IgD-negative memory B cell (primary cell): ENCODE measurements around the gene ERGIC1. TPM values are rescaled to one million over a fixed set of nuclear protein-coding genes. Genes with fewer than 3 reads are reported as not detected.
"Not testable (repeated sequence)": the region's sequence is repeated elsewhere in the genome, so short reads cannot be mapped to it uniquely, and the experiment has no call there.

Experiments used
- H3K27ac Mint-ChIP-seq, 3 donors: one replicate each; pipeline ENCODE4 v1.8.0; 2020 to 2022; ENCODE audit warnings: mild to moderate bottlenecking in 3 of 3, mixed read lengths in 3 of 3, moderate library complexity in 1 of 3
- H3K27me3 Mint-ChIP-seq: one replicate; pipeline ENCODE4 v1.8.0; 2021; ENCODE audit warnings: mixed read lengths
- H3K36me3 Mint-ChIP-seq: one replicate; pipeline ENCODE4 v1.8.0; 2020; ENCODE audit warnings: mild to moderate bottlenecking, mixed read lengths
- H3K4me1 Mint-ChIP-seq, 3 donors: one replicate each; pipeline ENCODE4 v1.8.0; 2020 to 2022; ENCODE audit warnings: mixed read lengths in 3 of 3, mild to moderate bottlenecking in 1 of 3
- H3K4me3 Mint-ChIP-seq, 4 donors: one replicate each; pipeline ENCODE4 v1.8.0; 2020 to 2022; ENCODE audit warnings: mild to moderate bottlenecking in 4 of 4, mixed read lengths in 4 of 4, moderate library complexity in 3 of 4
- H3K9me3 Mint-ChIP-seq, 3 donors: one replicate each; pipeline ENCODE4 v1.8.0; 2020 to 2021; ENCODE audit warnings: mixed read lengths in 3 of 3, mild to moderate bottlenecking in 1 of 3
- polyA plus RNA-seq: library from polyadenylated mRNA; unstranded; fragments of 300-500 nt; fragmentation: Illumina TruSeq; gene quantifications from one replicate; pipeline ENCODE4 v1.2.3, GENCODE V29; 2021

The ERGIC1 gene, protein sequence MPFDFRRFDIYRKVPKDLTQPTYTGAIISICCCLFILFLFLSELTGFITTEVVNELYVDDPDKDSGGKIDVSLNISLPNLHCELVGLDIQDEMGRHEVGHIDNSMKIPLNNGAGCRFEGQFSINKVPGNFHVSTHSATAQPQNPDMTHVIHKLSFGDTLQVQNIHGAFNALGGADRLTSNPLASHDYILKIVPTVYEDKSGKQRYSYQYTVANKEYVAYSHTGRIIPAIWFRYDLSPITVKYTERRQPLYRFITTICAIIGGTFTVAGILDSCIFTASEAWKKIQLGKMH
- polyA plus RNA-seq = 55.8 TPM

DNA sequence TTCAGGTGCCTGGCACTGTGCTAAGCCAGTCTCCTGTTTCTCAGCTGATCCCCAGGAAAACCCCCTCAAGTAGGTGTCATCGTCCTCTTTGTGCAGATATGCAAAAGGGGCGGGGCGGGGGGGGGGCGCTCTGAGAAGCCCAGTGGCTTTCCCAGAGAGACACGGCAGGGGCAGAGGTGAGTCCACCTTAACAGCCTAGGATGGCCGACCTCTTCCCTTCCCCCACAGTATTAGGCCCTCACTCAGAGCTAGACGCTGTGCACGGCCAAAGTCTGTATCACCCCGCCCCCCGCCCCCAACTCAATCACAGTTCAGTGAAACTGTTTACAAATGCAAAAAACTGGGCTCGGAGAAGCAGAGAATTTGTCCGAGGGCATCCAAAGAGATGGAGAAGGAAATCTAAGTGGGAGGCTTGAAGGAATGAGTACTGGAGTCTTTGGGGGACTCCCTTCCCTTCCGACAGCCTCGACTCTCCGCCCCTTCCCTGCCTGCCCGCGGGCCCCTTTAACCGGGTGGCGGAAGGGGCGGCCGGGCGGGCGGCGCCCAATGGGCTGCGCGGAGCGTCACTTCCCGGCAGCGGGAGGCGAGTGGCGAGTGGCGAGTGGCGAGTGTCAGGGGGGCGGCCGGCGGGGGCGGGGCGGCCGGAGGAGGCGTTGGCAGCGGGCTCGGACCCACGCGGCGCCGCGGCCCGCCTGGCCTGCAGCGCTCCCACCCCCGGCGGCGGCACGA, at the start of gene ERGIC1:
Gene ERGIC1 (plus strand): TSS at position 566 of the 729 bp plus-strand sequence. CDS start 163 bp downstream, at position 729.
- Mint-ChIP-seq H3K4me3 (peak within 1 kb of the TSS; percentile 77 to 97 (median 92)), H3K9me3 (no peaks in the 10 kb centered on the region), H3K36me3 (no peaks in the 10 kb centered on the region), H3K4me1 (peaks cover 19 to 35% (median 29%) of the 10 kb centered on the region in 3 donors), H3K27me3 (no peaks in the 10 kb centered on the region), H3K27ac (peak within 1 kb of the TSS; percentile 92 to 98 (median 96))

DNA sequence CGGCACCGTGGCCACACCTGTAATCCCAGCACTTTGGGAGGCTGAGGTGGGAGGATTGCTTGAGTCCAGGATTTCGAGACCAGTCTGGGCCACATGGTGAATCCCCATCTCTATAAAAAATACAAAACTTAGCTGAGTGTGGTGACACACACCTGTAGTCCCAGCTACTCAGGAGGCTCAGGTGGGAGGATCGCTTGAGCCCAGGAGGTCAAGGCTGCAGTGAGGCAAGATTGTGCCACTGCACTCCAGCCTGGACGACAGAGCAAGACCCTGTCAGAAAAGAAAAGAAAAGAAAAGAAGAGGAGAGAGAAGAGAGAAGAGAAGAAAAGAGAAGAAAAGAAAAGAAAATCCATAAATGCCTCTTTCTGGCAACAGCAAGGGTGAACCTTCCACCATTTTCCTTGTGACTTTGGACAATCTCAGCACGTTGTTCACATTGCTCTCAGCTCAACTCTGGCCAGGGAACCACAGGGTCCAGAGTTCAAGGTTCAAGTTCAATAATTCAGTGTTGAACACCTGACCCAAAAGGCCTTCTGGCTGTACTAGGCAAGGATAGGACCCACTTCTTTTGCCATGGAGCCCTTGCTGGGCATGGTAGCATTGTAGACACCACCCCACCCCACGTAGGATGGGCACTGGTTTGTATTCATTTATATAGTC, 48.5 kb upstream of the ERGIC1 start:
- no peaks in the 10 kb centered on the region for H3K9me3 Mint-ChIP-seq
- peak overlapping the region in 1 of 4 donors; percentile 13 for H3K4me3 Mint-ChIP-seq
- H3K27me3 Mint-ChIP-seq = peaks cover 2% of the 10 kb centered on the region
- H3K27ac Mint-ChIP-seq = no peak overlapping the region
- H3K36me3 Mint-ChIP-seq = peaks cover 2% of the 10 kb centered on the region
- H3K4me1 Mint-ChIP-seq = no peaks in the 10 kb centered on the region

DNA sequence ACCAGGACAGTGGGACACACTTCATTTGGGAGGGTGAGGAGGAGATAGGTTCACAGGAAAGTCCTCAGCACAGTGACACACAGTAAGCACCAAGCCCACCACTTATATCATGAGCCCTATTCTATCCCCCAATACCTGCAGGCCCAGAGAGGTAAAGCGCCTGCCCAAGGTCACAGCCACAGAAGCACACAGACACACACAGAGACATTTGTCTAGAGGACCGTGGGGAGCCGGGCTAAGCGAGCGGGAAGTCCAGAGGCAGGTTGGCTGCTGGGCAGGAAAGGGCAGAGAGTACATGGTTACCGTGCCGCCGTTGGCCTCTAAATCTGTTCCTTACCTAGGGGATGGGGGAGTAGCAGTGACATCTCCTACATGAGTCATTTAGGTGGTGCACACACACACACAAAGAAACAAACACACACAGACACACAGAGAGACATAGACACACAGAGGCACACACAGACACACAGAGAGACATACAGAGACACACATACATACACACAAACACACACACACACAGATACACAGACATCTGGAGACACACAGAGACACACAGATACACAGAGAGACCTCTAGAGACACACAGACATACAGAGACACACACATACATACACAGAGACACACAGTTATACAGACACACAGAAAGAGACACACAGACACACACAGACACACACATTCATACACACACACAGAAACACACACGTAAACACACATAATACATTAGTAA, 47.2 kb upstream of the ERGIC1 start:
- Mint-ChIP-seq H3K9me3 (no peaks in the 10 kb centered on the region), H3K27ac (no peak overlapping the region), H3K36me3 (peaks cover 2% of the 10 kb centered on the region), H3K4me3 (no peak overlapping the region), H3K27me3 (peaks cover 2% of the 10 kb centered on the region), H3K4me1 (peaks cover 0 to 3% (median 2%) of the 10 kb centered on the region in 3 donors)

DNA sequence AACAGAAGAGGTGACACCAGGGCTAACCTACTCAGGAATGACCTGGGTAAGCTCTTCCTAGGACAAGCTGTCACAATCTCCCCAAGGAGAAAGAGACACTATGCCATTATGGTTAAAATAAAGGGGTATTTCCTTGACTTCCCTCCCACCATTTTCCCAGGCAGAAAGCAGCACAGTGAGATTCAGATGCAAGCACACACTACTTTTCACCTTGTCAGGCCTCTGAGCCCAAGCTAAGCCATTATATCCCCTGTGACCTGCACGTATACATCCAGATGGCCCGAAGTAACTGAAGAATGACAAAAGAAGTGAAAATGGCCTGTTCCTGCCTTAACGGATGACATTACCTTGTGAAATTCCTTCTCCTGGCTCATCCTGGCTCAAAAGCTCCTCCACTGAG, 46.5 kb upstream of the ERGIC1 start:
- H3K4me1 Mint-ChIP-seq, H3K9me3 Mint-ChIP-seq, H3K4me3 Mint-ChIP-seq, H3K27ac Mint-ChIP-seq, H3K27me3 Mint-ChIP-seq, H3K36me3 Mint-ChIP-seq: not testable (repeated sequence)

DNA sequence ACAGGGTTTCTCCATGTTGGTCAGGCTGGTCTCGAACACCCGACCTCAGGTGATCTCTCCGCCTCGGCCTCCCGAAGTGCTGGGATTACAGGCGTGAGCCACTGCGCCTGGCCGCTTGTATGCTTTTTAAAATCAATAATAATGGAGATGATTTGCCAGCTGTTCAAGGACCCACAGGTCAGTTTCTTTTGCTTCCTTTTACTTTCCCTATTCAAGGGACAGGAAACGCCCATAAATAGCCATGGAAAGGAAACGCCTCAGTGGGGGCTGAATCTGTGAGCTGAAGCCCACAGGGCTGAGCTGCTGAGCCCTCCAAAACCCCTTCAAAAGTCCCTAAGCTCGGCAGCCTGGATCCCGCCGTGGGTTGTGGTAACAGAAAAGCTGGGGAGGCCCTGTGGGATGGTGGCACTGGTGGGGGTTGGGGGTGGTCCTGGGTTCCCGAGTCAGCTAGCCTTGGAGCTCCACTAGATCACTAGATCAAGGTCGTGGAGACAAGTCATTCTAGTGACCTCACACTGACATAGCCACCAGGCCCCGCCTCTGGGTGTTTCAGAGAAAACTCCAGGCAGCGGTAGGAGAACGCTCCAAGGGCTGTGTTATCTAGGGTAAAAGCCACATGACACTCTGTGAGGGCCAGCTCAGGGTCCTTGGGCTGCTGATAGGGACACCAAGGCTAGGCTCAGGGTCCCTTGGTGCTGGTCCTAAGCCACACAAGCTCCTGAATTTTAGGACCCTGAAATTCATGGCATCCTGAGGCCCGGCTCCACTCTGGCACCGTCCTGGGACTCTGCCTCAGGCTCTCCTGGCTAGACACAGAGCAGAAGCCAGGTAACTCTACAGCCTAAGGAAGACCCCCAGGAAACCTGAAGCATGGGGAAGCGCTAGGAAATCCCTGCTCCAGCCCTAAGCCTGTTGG, 45.0 kb upstream of the ERGIC1 start:
- no peaks in the 10 kb centered on the region for H3K9me3 Mint-ChIP-seq
- peaks cover 0 to 3% (median 2%) of the 10 kb centered on the region in 3 donors for H3K4me1 Mint-ChIP-seq
- no peak overlapping the region for H3K27ac Mint-ChIP-seq
- H3K36me3 Mint-ChIP-seq = peaks cover 1% of the 10 kb centered on the region
- peaks cover 2% of the 10 kb centered on the region for H3K27me3 Mint-ChIP-seq
- no peak overlapping the region for H3K4me3 Mint-ChIP-seq

DNA sequence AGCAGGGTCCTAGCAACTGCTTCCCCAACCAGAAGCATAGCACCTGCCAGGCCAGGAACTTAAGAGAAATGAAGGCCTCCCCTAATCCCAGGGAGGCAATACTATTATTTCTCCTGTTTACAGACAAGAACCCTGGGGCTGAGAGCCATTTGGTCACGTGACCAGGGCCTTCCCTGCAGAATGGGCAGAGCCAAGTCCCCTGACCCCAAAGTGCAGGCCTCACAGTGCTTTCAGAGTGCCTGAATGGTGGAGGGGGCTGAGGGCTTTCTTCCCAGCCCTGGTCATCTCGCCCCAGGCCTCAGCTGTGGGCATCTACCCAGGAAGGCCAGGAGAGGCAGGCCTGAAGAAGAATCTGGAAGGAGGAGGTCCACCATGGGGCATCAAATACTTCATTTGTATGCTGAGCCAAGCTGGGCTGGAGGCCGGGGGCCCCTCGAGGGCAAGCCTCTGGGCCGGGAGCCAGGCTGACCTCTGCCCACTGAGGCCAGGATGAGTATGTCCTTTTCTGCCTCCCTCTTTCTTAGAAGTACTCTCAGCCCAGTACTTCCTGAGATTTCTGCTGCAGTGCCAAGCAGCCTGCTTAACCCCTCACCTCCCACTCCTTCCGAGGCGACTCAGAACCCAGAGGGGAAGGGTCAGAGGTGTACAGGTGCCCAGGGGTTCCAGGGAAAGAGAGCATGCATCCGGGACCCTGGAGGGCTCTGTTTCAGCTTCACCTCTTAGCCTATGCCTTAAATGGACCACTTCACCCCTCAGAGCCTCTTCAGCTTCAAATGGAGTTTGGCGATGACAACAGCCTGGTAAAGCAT, 44.2 kb upstream of the ERGIC1 start:
- H3K36me3 Mint-ChIP-seq = peaks cover 1% of the 10 kb centered on the region
- H3K4me1 Mint-ChIP-seq = peaks cover 0 to 3% (median 2%) of the 10 kb centered on the region in 3 donors
- H3K9me3 Mint-ChIP-seq = peaks cover 0 to 2% (median 0%) of the 10 kb centered on the region in 3 donors
- peaks cover 2% of the 10 kb centered on the region for H3K27me3 Mint-ChIP-seq
- no peak overlapping the region for H3K4me3 Mint-ChIP-seq
- no peak overlapping the region for H3K27ac Mint-ChIP-seq

DNA sequence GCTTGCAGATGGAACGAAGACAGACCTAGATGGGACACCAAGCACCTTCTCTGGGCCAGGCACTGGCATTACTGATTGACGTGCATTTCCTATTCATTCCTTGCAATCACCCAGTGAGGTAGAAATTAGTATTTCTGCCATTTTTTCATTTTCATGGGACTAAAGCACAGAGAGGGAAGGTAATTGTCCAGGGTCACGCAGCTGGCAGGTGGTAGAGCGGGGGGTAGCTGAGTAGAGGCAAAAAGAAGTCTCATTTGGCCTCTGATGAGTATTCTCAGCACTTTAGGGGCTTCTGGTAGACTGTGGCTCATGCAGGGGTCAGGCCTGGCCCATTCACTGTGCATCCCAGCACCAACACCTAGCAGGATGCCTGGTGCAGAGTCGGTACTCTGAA, 43.6 kb upstream of the ERGIC1 start:
- H3K36me3 Mint-ChIP-seq = peaks cover 1% of the 10 kb centered on the region
- H3K4me1 Mint-ChIP-seq = peaks cover 0 to 3% (median 2%) of the 10 kb centered on the region in 3 donors
- peaks cover 0 to 2% (median 0%) of the 10 kb centered on the region in 3 donors for H3K9me3 Mint-ChIP-seq
- H3K4me3 Mint-ChIP-seq = no peak overlapping the region
- H3K27ac Mint-ChIP-seq = peak overlapping the region in 1 of 3 donors; percentile 20
- H3K27me3 Mint-ChIP-seq = peaks cover under 1% of the 10 kb centered on the region

DNA sequence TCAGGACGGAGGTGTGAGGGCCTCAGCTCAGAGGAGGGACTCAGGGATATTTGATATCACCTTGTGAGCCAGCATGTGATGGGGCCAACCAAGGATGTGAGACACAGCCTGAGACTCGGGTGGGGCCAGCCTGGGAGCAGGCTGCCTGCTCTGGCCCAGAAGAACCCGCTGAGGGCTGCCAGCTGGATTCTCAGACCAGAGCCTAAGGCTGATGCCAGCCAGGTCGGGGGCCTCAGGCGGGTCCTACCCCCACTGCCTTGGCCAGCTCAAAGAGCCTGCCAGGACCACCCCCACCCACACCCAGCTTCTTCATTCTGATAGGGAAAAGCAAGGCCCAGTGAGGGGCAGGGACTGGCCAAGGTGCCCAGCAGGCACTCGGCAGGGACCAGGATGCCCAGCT, 42.8 kb upstream of the ERGIC1 start:
- peaks cover 1% of the 10 kb centered on the region for H3K36me3 Mint-ChIP-seq
- no peaks in the 10 kb centered on the region for H3K27me3 Mint-ChIP-seq
- peaks cover 0 to 3% (median 2%) of the 10 kb centered on the region in 3 donors for H3K4me1 Mint-ChIP-seq
- peaks cover 0 to 2% (median 0%) of the 10 kb centered on the region in 3 donors for H3K9me3 Mint-ChIP-seq
- H3K27ac Mint-ChIP-seq = no peak overlapping the region
- H3K4me3 Mint-ChIP-seq = no peak overlapping the region

DNA sequence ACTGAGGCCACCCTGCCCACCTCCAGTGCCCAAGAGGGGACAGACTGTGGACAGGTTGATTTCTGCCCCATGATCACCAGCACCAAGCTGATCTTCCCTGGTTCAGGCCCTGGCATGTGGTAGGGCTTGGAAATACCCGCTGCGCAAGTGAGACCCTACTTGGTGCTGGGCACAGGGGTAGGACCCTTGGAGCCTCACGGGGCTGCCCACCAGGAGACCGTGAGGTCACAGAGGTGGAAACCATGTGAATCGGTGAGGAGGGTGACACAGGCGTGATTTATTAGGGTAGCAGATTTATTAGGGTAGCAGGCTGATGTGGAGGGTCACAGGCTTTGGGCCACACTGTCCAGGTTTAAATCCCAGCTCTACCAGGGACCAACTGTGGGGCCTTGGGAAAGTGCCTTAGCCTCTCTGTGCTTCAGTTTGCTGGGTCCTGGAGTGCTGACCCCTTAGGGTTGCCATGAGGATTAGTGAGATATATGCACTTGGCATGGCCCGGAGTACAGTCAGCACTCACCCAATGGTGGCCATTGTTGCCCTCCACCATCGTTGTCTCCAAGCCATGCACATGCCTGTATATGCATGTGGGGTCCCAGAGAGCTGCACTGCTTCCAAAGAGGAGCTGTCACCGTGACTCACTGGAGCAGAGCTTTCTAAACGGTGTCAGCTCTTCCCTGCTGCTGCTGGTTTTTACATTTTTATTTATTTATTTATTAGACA, 42.2 kb upstream of the ERGIC1 start:
- Mint-ChIP-seq H3K27me3 (no peaks in the 10 kb centered on the region), H3K4me1 (peaks cover 0 to 3% (median 2%) of the 10 kb centered on the region in 3 donors), H3K36me3 (peaks cover 1% of the 10 kb centered on the region), H3K27ac (no peak overlapping the region), H3K9me3 (peaks cover 0 to 2% (median 0%) of the 10 kb centered on the region in 3 donors), H3K4me3 (no peak overlapping the region)

DNA sequence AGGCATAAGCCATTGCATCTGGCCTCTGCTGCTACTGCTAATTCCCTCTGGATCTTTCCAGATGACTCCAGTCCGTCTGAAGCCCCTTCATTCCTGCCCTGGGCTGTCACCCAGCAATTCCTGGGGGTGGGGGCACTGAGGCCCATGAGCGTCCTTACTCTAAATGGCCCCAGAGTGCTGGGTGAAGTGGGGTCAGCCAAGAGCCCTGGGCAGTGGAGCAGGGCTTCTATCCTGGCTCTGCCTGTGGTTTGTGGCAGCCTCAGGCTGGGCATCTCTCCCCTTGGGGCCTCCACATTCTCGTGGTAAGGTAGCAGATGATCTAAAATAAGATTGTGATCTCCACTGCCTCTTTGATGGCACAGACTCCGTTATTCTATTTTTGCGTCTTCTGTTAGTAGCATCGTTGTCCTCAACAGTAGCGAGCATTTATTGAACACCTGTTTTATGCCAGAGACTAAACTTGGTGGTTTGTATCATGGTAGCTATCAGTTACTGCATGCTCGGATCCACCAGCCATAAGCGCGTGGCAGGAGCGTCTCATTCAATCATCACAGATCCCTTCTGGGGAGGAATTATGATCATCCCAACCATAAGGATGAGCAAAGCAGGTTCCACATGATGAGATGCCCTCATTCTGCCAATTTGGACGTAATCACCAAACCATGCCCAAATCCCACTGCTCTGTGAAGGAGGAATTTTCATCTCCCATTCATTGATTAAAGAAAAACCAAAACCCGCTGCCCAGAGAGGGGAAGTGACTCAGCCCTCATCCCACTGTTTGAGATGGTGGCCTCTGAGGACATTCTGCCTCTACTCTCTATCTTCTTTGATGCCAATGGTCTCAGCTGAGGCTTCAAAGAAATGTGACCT, 41.1 kb upstream of the ERGIC1 start:
- H3K36me3 Mint-ChIP-seq = peaks cover 1% of the 10 kb centered on the region
- peaks cover 0 to 2% (median 0%) of the 10 kb centered on the region in 3 donors for H3K9me3 Mint-ChIP-seq
- no peaks in the 10 kb centered on the region for H3K27me3 Mint-ChIP-seq
- no peak overlapping the region for H3K27ac Mint-ChIP-seq
- no peak overlapping the region for H3K4me3 Mint-ChIP-seq
- H3K4me1 Mint-ChIP-seq = peaks cover 0 to 6% (median 3%) of the 10 kb centered on the region in 3 donors

DNA sequence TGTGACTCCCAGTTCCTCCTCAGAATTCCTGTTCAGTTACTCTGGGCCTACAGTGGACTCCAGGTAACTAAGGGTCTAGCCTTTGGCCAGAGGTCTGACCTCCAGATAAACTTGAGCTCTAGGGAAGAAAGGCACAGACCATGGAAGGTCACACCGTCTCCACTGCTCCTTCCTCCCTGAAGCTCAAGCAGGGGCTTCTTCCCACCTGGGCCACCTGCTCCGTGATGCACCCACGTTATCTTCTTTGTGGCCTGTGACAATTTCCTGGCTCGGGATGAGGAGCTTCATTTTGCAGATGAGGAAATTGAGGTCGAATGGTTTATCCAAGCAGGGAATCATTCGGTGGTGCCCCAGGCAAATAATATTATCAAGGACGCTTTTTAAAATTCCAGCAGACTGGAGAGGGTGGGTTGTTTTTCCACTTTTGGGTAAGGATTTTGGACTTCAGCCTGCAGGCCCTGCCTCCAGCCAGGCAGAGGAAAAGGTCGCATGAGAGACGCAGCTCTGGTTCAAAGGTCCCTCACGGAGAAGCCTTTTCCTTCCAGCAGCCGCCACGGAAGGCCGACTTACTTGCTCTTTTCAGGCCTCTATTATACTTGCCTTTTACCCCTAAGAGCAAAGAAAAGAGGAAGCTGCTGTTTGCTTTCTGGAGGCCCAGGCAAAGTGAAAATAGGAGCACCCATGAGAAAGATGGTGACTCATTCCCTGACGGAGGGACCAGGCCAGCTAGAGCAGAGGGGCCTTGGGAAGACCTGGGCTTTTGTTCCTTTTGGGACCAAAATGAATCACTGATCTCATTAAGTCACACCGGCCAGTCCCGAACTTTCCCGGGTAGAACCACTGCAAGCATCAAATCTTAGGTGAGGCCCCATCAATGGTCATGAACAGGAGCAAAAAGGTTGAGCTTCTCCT, 40.2 kb upstream of the ERGIC1 start:
- H3K27me3 Mint-ChIP-seq = no peaks in the 10 kb centered on the region

More for the DNA sequence above, 40.2 kb upstream of the ERGIC1 start:
- Mint-ChIP-seq H3K9me3 (peaks cover 0 to 2% (median 0%) of the 10 kb centered on the region in 3 donors), H3K27ac (no peak overlapping the region), H3K36me3 (peaks cover 1% of the 10 kb centered on the region), H3K4me1 (peaks cover 0 to 6% (median 3%) of the 10 kb centered on the region in 3 donors), H3K4me3 (peak overlapping the region in 1 of 4 donors; percentile 32)
